GM21526 (cell line): ENCODE measurements around the gene PARP3.
A peak's percentile ranks its signal among the peaks of the same experiment; 100 is the strongest.

Experiments used
- ATAC-seq: cut with Tn5 transposase; IDR thresholded peaks from one replicate; pipeline ENCODE4 v1.9.1; 2021; ENCODE audit warnings: moderate library complexity; ENCODE audit not compliant: unreplicated experiment, low FRiP score

The PARP3 gene

DNA sequence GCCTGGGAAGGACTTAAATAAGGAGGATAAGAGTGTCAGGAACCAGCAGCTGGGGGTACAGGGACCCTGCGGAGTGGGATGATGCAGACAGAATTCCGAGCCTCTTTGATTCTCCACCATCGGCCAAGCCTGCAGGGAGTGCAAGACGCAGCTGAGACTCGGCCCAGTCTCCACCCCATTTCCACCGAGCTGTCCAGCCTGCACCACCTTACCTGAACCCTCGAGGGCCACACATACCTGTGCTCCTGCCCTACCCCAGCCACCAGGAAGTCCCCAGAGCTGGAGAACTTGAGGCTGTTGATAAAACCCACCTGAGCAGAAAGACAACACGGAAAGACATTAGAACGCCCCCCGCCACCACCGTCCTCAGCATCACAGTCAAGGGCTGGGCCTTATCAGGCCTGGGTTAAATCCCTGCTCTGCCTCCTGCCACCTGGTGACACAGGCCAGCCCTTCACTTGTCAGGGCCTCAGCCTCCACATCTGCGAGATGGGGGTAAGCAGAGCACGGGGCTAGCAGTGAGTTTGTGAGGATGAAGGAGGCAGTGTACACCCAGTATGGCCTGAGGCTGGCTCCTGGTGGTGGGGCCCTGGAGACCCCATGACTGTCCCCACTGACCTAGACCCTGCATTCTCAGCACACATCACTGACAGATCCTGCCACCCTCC lies 8.6 kb upstream of the PARP3 start:
- ATAC-seq = no peak

DNA sequence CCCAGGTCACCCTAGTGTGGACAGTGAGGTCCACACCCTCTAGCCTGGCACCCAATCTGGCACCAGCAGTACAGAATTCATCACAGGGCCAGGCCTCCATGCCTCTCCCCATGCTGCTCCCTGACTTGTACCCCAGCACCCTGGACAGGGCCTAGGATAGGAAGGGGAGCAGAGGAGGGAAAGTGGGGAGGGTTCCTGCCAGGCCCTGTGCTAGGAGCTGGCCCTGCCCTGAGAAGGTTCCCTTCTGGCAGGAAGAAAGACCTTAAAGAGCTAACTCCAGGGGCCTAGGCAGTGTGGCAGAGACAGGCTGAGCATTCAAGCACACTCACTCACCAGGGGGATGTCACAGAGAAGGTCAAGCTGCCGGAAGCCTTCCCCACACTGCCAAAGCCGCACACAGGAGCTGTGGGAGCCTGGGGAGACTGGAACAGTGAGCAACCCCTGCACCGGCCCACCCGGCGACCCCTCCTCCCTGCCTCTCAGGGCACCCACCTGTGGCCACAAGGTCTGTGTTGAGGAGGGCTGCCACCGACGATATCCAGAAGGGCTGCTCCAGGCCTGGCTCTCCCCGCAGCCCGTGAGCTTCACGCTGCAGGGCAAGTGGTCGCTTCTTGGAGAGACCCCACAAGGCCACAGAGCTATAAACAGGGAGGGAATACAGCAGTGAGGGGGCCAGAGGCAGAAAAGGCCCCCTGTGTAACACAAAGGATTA lies 7.9 kb upstream of the PARP3 start:
- ATAC-seq = no peak

DNA sequence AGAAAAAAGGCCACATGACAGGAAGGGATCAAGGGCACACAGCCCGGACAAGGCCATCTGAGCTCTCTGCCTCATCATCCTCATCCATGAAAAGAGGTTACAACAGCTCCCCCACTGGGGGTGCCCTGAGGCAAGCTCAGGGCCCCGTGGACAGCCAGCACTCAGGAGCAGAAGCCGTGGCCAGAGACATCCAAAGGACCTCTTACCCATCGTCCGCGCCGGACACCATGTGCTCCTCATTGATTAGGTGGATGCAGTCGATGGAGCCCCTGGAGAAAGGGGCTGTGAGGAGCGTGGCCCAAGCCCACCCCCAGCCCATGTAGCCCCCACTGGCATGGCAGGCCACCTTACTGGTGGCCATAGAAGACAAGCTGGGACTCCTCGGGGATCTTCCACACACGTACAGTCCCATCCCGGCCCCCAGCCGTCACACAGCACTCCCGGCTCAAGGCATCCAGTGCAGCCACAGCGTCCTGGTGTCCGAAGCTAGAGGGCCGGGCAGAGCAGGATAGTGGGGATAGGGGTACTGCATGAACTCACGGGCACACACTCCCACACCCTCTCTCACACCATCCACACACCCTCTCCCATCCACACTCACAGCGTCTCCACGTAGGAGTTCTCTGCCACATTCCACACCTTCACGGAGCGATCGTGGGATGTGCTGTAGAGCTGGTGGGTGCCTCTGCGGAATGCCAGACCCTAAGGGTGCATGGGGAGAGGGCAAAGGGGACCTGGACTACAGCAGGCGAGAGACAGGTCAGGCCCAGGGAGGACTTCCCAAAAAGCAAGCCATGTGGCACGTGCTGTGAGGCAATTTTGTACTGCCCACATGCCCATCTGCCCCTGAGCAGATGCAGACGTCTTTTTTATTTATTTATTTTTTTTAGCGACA lies 6.9 kb upstream of the PARP3 start:
- ATAC-seq = no peak

DNA sequence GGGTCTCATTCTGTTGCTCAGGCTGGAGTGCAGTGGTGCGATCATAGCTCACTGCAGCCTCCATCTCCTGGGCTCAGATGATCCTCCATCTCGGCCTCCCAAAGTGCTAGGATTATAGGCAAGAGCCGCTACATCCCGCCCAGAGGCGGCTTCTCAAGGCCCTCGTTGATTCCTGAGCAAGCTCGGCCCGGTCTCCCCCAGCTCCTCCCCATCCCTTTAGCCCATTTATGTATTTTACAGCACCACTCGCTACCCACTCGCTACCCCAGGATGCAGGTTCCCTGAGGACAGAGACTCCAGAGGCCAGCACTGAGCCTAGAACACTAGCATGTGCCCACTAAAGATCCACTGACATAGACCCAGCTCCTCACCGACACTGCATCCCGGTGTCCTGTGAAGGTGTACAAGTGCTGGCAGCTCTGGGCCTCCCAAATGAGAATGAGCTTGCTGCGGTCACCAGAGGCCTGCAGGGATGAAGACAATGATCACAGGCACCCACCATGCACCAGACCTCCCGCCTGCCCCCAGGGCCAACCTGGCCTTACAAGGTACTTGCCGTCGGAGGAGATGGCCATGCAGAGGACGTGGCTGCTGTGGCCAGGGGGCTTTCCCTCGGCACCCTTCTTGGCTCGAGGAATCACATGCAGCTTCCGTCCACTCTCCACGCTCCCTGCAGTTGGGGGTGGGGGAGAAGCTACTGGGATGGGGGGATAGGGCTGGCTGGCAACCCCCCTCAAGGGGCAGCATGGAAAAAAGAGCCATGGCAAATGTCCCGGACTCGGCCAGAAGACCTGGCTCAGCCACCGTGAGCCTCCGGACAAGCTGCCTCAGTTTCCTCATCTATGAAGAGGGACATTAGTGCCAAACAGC lies 6.0 kb upstream of the PARP3 start:
- no peak for ATAC-seq

DNA sequence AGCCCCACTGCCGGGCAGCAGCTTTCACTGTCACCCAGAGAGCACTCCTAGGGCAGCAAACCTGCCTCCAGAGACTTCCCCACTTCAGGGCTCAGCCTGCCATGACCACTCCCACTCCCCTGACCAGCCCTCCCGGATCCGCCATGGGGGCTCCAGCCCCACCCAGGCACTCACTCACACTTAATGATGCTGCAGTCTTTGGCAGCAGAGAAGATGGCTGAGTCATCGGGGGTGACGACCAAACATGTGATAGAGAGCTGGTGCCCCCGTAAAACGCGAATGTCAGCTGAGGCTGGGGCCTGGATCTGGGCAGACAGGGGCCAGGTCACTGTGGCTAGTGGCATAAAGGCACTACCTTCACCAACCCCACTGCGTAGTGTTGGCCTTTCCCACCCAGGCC lies 5.1 kb upstream of the PARP3 start:
- ATAC-seq = no peak

DNA sequence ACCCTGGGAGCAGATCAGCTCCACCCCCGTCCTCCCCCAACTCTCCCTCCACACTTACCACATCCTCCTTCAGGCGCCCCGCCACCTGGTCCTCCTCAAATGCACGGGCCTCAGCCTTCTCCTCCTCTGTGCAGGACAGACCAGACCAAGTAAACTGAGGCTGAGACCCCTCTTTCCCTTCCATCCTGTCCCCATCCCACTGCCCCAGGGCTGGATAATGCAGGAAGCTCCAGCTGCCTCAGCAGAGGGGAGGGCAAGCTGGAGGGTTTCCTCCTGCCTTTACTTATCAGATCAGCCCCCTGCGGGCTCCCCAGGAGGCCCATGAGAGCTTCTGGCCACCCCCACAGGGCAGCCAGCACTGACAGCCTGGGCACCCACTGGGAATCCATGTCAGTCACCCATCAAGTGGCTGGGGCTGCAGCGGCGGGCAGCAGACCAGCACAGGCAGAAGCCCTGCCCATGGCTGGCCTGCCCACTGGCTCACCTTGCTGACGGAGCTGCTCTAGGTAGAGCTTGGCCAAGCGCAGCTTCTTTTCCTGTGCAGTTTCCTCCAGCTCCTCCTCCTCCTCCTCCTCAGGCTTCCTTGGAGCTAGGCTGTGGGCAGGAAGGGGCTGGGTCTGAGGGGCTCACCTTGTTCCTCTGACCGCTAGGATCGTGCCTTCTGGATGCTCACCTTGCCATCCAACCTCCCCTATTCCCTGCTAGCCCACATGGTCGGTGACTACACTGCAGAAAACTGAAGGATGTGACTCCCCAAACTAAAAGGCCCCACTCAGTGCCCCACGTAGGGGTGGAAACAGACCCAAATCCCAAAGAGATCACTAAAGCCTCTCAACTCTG lies 4.3 kb upstream of the PARP3 start:
- no peak for ATAC-seq

DNA sequence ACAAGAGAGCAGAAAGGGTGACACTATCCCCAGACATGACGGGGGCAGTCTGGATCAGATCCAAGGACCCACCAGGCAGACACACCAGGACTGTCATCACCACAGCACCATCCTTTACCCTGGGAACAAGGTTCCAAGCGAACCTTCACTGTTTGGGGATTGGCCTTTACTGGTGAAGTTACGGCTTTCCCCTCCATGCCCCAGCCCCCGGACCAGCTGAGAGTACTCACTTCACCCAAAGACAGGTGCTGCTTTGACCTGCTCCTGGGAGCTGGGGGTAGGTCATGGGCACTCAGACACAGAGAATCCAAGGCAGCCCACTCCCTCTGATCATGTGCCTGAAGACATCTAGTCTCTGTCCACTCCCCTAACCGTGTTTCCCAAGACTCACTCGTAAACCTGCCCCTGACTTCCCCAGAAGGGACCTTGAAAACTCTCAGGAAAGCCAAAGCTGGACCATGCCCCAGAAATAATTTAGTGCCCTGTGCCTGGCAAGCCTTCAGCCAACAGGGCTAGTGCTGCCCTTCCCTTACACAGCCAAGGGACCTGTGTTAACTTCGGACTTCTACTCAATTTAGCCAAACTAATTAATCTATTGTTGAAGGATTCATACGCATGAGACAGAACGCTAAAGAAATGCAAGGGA lies 3.3 kb upstream of the PARP3 start:
- ATAC-seq = no peak

DNA sequence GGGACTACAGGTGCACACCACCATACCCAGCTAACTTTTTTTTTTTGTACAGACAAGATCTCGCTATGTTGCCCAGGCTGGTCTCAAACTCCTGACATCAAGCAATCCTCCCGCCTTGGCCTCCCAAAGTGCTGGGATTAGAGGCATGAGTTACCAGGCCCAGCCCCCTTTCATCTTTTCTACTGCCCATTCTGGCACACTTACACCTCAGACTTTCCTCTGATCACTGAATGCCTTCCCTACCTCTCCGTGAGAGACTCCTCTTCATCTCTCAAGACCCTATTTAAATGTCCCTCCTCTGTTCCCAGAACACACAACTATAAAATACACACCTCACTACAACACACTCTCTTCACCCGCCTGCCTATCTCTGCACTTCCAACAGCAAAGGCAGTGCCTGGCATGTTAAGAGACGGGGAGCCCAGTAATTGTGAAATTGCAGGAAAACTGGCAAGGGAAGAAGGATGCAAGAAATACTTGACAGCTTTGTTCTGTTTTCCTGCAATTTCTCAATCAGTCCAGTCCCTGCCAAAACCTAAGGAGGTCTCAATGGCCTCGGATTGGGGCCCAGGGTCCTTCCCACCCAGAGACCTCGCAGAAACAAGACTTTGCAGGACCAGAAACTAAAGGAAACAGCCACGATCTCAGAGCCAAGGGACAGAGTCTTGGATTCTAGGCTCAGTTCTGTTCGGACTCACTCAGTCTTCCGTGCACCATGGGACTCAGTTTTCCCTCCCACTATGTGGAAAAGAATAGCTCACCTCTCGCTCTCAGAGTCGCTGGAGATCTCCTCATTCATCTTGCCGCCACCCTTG lies 1.3 kb upstream of the PARP3 start:
- no peak for ATAC-seq

DNA sequence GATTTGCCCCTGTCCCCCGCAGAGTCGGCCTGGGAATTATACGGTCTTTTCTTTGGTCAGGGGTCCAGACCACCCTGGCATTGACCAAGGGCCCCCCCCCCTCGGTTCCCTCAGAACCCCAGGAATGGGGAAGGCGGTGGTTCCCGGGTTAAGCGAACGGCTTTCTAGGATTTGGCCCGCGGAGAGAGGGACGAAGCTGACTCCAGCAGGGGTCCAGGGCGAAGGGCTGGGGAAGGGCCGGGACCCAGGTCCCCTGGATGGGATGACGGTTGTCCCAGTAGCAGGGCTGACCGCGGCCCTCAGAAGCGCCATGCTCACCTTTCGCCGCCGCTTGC lies 733 bp upstream of the PARP3 start:
- peak; percentile 5 for ATAC-seq

DNA sequence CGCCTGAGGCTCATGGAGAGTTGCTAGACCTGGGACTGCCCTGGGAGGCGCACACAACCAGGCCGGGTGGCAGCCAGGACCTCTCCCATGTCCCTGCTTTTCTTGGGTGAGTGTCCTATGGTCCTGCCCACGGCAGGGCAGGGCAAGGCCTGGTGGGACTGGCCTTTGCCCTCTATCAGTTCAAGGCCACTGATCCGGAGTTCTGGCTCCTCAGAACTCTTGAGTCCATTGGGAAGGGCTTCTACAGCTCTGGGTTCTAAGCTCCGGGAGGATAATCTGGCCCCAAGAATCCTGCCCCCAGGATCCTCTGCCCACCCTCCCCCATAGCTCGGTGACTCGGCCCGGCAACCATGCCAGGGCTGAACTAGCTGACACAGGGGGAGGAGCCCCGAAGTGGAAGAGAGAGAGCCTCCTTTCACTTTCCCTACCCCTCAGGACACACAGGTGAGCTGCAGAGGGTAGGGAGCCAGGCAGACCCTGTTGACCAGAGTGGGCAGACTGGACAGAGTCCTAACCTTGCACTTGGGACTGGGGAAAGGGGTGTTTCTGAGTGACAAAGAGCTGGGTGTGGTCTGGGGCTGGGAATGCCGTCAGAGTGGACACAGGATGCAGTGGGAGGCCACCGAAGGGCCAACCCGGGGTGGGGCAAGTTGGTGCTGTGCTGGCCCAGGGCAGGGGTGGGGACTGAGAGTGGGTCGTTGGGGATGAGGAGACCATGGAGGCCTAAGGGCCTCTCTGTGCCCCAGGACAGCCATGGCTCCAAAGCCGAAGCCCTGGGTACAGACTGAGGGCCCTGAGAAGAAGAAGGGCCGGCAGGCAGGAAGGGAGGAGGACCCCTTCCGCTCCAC lies 664 bp downstream of the PARP3 start:
- ATAC-seq = peak; percentile 30

DNA sequence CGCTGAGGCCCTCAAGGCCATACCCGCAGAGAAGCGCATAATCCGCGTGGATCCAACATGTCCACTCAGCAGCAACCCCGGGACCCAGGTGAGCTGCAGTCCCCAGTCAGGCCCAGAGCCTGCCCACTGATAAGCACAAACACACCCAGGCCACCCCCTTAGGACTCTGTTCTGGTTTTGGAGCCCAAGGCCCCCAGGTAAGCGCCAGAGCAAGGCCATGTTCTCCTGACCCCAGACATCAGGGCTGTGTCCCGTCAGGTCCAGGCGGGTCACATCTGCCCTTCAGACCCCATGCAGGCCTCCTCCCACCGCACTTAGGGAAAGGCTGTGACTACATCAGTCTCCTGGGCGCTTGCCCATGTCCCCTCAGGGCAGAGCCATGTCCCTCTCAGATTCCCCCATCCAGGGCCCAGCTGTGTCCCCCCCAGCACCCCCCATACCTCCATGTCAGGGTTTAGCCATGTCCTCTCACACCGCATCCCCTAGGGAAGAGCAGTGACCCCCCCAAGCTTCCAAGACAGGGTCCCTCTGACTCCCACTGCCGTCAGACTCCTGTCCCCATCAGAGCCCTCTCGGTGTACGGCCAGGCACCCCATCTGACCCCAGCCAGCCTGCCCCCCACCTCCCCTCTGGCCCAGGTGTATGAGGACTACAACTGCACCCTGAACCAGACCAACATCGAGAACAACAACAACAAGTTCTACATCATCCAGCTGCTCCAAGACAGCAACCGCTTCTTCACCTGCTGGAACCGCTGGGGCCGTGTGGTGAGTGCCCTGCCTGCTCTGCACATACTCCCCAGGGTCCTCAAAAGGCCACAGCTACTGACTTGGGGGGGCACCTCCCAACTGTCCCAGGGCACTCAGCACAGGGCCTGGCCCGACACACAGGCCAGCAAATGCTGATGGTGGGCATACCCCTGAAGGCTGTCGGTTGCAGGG lies 1.6 kb downstream of the PARP3 start:
- no peak for ATAC-seq

DNA sequence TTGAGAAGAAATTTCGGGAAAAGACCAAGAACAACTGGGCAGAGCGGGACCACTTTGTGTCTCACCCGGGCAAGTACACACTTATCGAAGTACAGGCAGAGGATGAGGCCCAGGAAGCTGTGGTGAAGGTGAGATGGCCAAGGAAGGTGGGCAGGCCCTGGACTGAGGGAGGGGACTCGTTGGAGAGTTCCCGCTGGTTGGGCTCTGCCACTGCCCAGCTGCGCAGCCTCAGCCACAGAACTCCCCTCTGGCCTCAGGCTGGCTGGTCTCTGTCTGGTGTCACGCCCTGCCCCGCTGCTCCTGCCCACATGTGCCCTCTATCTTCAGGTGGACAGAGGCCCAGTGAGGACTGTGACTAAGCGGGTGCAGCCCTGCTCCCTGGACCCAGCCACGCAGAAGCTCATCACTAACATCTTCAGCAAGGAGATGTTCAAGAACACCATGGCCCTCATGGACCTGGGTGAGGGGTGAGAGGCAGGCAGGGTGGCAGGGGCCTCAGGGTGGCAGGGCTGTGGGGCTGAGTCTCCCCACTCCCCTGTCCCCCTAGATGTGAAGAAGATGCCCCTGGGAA lies 2.4 kb downstream of the PARP3 start:
- ATAC-seq = no peak

DNA sequence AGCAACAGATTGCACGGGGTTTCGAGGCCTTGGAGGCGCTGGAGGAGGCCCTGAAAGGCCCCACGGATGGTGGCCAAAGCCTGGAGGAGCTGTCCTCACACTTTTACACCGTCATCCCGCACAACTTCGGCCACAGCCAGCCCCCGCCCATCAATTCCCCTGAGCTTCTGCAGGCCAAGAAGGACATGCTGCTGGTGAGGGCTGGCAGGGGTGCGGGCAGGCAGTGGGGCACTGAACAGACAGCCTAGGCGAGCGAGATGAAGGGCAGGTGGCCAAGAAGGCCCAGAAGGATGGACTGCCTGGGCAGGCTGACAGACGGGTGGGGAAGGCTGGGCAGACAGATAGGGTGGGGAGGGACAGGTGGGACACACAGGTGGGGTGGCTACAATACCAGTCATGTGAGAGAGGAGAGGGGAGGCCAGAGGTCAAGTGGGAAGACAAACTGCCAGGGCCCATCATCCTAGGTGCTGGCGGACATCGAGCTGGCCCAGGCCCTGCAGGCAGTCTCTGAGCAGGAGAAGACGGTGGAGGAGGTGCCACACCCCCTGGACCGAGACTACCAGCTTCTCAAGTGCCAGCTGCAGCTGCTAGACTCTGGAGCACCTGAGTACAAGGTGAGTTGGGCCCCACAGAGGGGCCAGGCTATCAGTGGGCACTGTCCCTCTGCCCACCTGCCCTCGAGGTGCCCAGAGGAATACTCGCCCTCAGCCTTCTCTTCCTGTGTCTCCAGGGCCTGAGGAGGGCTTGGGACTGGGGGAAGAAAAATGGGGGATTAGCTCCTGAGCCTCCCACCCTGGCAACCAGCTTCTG lies 3.1 kb downstream of the PARP3 start:
- no peak for ATAC-seq

DNA sequence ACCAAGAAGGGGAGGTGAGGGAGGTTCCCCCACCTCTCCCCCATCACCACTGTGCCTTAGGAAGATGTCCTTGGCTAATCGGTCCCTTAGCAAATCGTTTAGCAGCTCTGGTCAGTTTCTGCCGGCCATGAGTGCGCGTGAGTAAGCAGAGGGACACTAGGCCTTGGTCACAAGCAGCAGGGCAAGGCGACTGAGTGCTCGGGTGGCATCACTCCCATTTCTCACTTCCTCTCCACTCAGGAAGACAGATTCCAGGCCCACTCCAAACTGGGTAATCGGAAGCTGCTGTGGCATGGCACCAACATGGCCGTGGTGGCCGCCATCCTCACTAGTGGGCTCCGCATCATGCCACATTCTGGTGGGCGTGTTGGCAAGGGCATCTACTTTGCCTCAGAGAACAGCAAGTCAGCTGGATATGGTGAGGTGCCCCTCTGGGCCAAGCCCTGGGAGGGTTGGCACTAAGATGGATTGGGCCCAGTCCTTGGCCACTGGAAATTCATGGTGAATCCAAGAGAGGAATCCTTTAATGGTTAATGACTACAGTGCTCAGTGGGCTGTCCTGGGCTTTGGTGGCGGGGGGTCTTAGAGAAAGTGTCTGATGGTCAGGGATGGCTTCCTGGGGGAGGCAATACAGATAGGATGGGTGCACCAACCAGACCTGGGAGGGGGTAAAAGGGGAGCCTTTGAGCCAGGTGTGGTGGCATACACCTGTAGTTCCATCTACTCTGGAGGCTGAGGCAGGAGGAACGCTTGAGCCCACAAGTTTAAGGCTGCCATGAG lies 4.0 kb downstream of the PARP3 start:
- no peak for ATAC-seq

DNA sequence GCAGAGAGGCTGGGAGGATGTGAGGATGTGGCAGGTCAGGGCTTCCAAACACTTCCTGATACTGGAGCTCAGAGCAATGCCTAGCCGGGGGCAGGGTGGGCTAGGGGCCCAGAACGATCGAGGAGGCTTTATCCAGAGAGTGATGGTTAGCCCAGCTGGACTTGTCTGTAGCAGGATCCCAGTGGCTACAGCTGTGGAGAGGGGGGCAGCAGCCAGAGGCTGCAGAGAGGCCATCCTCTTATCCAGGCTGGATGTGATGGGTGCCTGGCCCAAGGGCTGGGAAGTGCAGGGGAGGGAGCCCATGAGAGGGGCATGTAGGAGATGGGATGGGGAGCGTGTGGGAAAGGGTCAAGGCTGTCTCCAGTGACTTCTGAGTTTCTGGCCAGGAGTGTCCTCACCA lies 4.6 kb downstream of the PARP3 start:
- no peak for ATAC-seq
